NCI-H524 (cell line): ENCODE measurements around the gene A2M.

ENCODE experiments used
- DNase-seq, 2 experiments: peaks; one replicate each; lab custom pipeline; 2025; lab: John Stamatoyannopoulos, UW

Gene A2M

GRCh38 chr12:9122091-9122609 is 6.4 kb upstream of the A2M start:
- no peak for DNase-seq

GRCh38 chr12:9120487-9121184 is 4.9 kb upstream of the A2M start:
- no peak for DNase-seq

GRCh38 chr12:9118158-9118557 is 2.4 kb upstream of the A2M start:
- no peak for DNase-seq

GRCh38 chr12:9114946-9115345 is 773 bp downstream of the A2M start:
- no peak for DNase-seq

GRCh38 chr12:9113987-9114309 is 1.8 kb downstream of the A2M start:
- DNase-seq, result no peak

- no peak for DNase-seq
Observed at GRCh38 chr12:9113296-9113986, 2.3 kb downstream of the A2M start.

GRCh38 chr12:9112076-9112853 is 3.5 kb downstream of the A2M start:
- no peak for DNase-seq

- no peak for DNase-seq
Observed at GRCh38 chr12:9111525-9111924, 4.2 kb downstream of the A2M start.

GRCh38 chr12:9109737-9110491 is 5.8 kb downstream of the A2M start:
- no peak for DNase-seq

- no peak for DNase-seq
Observed at GRCh38 chr12:9109213-9109522, 6.6 kb downstream of the A2M start.

GRCh38 chr12:9108504-9109212 is 7.1 kb downstream of the A2M start:
- DNase-seq, result no peak

GRCh38 chr12:9107542-9107873 is 8.2 kb downstream of the A2M start:
- DNase-seq, result no peak

GRCh38 chr12:9106610-9107541 is 8.8 kb downstream of the A2M start:
- DNase-seq, result no peak

- no peak for DNase-seq
Observed at GRCh38 chr12:9106067-9106466, 9.7 kb downstream of the A2M start.

GRCh38 chr12:9104767-9105423 is 10.8 kb downstream of the A2M start:
- no peak for DNase-seq

- no peak for DNase-seq
Observed at GRCh38 chr12:9104087-9104486, 11.6 kb downstream of the A2M start.

GRCh38 chr12:9103050-9103849 is 12.5 kb downstream of the A2M start:
- no peak for DNase-seq

- no peak for DNase-seq
Observed at GRCh38 chr12:9101018-9101687, 14.6 kb downstream of the A2M start.
